Ascending aorta (tissue), 2 donors: Measurements from ENCODE around the gene BTBD1. TPM values are rescaled to one million over a fixed set of nuclear protein-coding genes. Genes with fewer than 3 reads are reported as not detected.

Experiments
- DNase-seq, 2 donors: peaks; one replicate each; pipeline ENCODE4 v3.0.0-alpha.2; 2019; ENCODE audit warnings: low spot score in 2 of 2
- H3K27ac ChIP-seq, 2 donors: fragments of 200-600 bp; sonication (generic); one replicate each; pipeline ENCODE4 v1.5.1; 2016 to 2017; ENCODE audit warnings: mild to moderate bottlenecking in 1 of 2
- H3K27me3 ChIP-seq: fragments of 200-600 bp; sonication (generic); one replicate; pipeline ENCODE4 v1.5.1; 2017
- H3K36me3 ChIP-seq, 2 donors: fragments of 200-600 bp; sonication (generic); one replicate each; pipeline ENCODE4 v1.5.1; 2016
- H3K4me1 ChIP-seq, 2 donors: fragments of 200-600 bp; sonication (generic); one replicate each; pipeline ENCODE4 v1.5.1; 2016 to 2017; ENCODE audit warnings: mild to moderate bottlenecking in 1 of 2
- H3K4me3 ChIP-seq, 2 donors: fragments of 200-600 bp; sonication (generic); one replicate each; pipeline ENCODE4 v1.5.1; 2016 to 2017; ENCODE audit warnings: mild to moderate bottlenecking in 1 of 2
- H3K9me3 ChIP-seq, 2 donors: fragments of 200-600 bp; sonication (generic); one replicate each; pipeline ENCODE4 v1.5.1; 2016
- intact Hi-C: fragments of 100-400 bp; cut with DNase I; formaldehyde crosslinking; loops from one replicate; pipeline ENCODE4 v1.15.1; 2023
- total RNA-seq: library from RNA; depleted of rRNA; stranded (reverse); fragments of >200 nt; gene quantifications from one replicate; pipeline ENCODE4 v1.1.0, GENCODE V29; 2016
- TF ChIP-seq, protein P1 (sequence below), 3 experiments: fragments of 200-600 bp in 2 of 3; fragments of 450-650 bp in 1 of 3; sonication (generic) in 2 of 3; IDR thresholded peaks; one replicate each; pipeline ENCODE4 v1.5.1; 2016 to 2019; ENCODE audit warnings: antibody characterized with exemption in 3 of 3, mild to moderate bottlenecking in 1 of 3, moderate library complexity in 1 of 3

The BTBD1 gene
- total RNA-seq, 1 donor from 2014 or later, result 63.9 TPM

DNA sequence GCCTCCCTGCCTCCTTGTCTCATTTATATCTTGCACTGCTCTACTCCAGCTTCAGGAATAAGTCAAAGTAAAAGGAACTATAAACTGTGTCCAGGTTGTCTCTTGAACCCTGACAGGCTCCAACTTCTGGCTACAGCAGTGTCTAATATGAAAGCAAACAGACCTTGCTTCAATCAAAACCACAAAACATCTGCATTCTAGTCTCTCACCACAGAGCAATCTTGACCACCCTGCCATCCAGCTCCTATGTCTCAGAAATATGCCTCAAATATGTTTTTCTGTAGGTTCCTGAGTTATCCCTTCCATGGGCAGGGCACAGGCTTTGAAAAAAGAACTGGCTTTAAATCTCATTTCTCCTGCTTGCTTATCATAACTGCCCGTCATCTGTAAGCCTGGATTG, 94.1 kb downstream of the BTBD1 start:
- intact Hi-C loops, result no loop called here
- TF ChIP-seq, protein P1, sequence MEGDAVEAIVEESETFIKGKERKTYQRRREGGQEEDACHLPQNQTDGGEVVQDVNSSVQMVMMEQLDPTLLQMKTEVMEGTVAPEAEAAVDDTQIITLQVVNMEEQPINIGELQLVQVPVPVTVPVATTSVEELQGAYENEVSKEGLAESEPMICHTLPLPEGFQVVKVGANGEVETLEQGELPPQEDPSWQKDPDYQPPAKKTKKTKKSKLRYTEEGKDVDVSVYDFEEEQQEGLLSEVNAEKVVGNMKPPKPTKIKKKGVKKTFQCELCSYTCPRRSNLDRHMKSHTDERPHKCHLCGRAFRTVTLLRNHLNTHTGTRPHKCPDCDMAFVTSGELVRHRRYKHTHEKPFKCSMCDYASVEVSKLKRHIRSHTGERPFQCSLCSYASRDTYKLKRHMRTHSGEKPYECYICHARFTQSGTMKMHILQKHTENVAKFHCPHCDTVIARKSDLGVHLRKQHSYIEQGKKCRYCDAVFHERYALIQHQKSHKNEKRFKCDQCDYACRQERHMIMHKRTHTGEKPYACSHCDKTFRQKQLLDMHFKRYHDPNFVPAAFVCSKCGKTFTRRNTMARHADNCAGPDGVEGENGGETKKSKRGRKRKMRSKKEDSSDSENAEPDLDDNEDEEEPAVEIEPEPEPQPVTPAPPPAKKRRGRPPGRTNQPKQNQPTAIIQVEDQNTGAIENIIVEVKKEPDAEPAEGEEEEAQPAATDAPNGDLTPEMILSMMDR (IDR thresholded peaks at IDR 0.05), result no peak

DNA sequence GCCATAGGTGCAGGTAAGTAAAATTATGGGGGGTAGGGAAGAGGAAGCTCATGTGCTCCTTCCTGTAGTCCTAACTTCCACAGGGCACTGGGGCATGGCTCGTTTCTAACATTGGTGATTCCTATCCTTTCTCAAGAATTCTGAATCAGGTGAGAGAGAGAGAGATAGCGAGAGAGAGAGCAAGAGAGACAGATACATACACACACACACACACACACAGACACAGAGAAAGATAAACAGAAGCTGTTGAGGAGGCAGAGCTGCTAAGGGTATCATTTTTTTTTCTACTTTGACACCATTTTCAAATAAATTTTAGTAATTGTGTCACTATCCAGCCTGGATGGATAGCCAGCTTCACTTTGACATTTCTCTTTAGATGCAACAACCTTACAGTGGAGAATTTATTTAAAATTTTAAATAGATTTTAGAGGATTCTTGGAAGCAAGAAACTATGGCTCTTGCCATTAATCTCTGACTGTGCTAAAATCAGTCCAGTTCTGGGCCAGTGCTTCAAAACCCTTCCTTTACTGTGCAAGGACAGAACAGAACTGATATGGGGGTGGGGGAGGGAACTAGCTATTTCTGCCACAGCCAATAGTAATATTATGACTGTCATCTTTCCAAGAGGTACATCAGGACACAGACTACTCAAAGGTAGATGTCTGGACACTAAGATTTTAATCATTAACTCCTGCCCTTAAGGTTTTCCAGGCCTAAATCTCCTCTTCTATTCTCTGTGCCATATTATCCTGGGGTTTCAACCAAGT, 95.7 kb downstream of the BTBD1 start:
- intact Hi-C loops, result no loop called here
- DNase-seq, result no peak
- Histone ChIP-seq H3K4me3 (no peak overlapping the region), H3K27ac (no peak overlapping the region), H3K36me3 (no peaks in the 10 kb centered on the region), H3K9me3 (no peaks in the 10 kb centered on the region), H3K27me3 (no peaks in the 10 kb centered on the region), H3K4me1 (no peaks in the 10 kb centered on the region)
- TF ChIP-seq, protein P1 (IDR thresholded peaks at IDR 0.05), result no peak

More for the DNA sequence above, 94.1 kb downstream of the BTBD1 start:
- H3K4me3 ChIP-seq, result no peak overlapping the region
- no peaks in the 10 kb centered on the region for H3K27me3 ChIP-seq
- no peaks in the 10 kb centered on the region for H3K9me3 ChIP-seq
- DNase-seq, result no peak
- no peaks in the 10 kb centered on the region for H3K36me3 ChIP-seq
- no peaks in the 10 kb centered on the region for H3K4me1 ChIP-seq
- no peak overlapping the region for H3K27ac ChIP-seq

DNA sequence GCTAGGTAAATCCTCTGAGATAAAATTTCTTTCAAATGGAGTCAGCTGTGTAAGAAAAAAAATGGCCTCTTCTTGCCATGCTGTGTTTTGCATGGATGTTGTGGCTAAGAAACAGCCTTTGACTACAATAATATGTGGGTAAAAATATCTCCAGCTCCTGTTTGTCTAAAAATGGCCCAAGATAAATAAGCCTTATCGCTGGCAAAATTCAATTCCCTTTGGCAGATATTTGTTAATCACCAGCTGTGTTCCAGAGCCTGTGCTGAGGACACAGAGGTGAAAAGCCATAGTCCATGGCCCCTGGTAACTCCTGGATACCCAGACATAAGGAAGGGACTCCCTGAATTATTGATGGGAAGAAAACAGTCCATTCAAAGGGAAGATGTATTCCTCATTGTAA, 96.4 kb downstream of the BTBD1 start:
- TF ChIP-seq, protein P1 (IDR thresholded peaks at IDR 0.05), result no peak
- Histone ChIP-seq H3K4me3 (no peak overlapping the region), H3K27me3 (no peaks in the 10 kb centered on the region), H3K9me3 (no peaks in the 10 kb centered on the region), H3K4me1 (no peaks in the 10 kb centered on the region), H3K27ac (no peak overlapping the region), H3K36me3 (no peaks in the 10 kb centered on the region)
- intact Hi-C loops, result no loop called here
- DNase-seq, result no peak

DNA sequence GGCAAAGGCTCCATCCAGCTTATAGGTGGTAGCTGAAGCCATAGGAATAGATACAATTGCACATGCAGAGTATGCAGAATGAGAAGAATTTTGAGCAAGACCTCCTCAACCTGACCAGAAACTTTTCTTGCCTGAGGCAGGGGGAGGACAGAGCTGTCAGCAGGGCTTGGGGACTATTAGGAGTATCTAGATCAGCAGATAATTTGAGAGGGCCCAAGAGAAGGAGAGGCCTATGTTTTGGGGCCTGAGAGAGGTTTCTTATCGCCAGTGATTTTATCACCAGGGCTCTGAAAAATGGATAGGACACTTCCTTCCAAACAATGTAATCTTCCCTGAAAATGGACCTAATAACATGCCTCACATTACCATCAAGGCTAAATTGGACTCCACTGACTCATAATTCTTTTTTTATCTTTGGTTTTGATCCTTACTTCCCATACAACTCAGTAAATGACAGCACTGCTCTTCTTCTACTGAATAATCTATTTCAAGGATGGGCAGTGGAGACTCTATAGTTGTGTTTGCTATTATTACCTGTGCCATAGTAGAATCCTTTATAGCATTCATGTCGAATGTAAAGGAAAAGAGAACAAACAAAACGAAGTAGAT, 96.9 kb downstream of the BTBD1 start:
- TF ChIP-seq, protein P1 (IDR thresholded peaks at IDR 0.05), result no peak
- no peak overlapping the region for H3K27ac ChIP-seq
- H3K4me3 ChIP-seq, result no peak overlapping the region
- intact Hi-C loops, result no loop called here
- DNase-seq, result no peak
- no peaks in the 10 kb centered on the region for H3K4me1 ChIP-seq
- H3K27me3 ChIP-seq, result no peaks in the 10 kb centered on the region
- no peaks in the 10 kb centered on the region for H3K9me3 ChIP-seq
- no peaks in the 10 kb centered on the region for H3K36me3 ChIP-seq

DNA sequence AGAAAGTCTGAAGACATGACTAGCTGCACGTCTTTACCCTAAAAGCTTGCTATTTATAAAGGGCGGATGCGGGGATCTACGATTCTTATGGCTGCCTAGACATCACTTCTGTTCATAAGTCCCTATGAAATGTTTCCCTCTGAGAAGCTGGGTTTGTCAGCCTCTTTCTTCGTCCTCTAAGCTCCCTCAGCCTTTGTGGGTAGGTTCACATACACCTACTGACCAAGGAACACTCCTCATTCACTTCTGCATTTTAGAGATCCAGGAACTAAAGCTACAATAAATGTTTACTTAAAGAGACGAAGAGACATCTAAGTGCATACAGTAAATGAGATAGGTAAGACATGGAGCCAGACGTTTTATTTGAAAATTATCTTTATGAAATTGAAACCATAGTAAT, 97.7 kb downstream of the BTBD1 start:
- H3K9me3 ChIP-seq, result no peaks in the 10 kb centered on the region
- TF ChIP-seq, protein P1 (IDR thresholded peaks at IDR 0.05), result no peak
- no peaks in the 10 kb centered on the region for H3K27me3 ChIP-seq
- H3K36me3 ChIP-seq, result no peaks in the 10 kb centered on the region
- H3K4me1 ChIP-seq, result no peaks in the 10 kb centered on the region
- DNase-seq, result no peak
- intact Hi-C loops, result no loop called here
- H3K27ac ChIP-seq, result no peak overlapping the region
- no peak overlapping the region for H3K4me3 ChIP-seq
